GM12873 (cell line): ENCODE measurements around the gene SUPT5H.

Experiments
- CTCF ChIP-seq: IDR thresholded peaks from 2 replicates; pipeline ENCODE4 v1.5.1; 2012; ENCODE audit warnings: low read depth, mild to moderate bottlenecking, moderate library complexity, low read length, control low read depth; ENCODE audit not compliant: insufficient read depth; ENCODE audit errors: missing control alignments

The SUPT5H gene

GRCh38 chr19:39415111-39416046 lies 30.0 kb upstream of the SUPT5H start:
- TF ChIP-seq CTCF: no peak

DNA sequence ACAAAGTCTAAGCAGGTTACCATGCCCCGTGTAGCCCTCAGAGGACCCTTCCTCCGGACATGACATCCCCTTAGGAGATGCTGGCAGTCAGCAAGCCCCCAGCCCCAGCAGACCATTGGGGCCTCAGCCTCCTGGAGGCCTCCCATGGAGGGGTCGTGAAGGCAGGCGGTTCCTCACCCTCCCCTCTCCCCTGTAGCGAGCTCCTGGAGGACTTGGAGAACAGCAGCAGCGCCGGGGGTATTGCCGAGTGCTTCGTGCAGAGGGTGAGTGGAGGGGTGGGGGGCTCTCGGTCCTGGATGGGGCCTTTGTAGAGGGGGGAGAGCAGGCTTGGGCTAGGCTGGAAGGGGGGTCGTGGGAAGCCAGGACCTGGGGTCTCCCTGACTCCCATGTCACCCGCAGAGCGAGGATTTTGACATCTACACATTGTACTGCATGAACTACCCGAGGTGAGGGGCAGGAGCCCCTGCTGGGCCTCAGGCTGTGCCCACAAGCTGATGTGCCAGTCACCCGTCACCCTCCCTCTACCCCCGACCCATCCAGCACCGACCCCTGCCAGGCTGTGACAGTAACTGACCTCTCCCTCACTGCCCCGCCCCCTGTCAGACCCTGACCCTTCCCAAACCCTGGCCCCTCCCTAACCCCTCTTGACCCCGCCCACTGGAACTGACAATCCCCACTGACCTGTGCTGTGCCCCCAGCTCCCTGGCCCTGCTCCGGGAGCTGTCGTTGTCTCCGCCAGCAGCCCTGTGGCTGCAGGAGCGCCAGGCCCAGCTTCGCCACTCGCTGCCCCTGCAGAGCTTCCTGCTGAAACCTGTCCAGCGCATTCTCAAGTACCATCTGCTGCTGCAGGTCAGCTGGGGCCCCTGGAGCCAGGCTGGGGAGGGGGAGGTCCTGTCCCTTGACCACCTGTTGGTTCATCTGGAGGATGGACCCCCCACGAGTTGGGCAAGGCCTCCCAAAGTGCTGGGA lies 28.9 kb upstream of the SUPT5H start:
- no peak for TF ChIP-seq CTCF

DNA sequence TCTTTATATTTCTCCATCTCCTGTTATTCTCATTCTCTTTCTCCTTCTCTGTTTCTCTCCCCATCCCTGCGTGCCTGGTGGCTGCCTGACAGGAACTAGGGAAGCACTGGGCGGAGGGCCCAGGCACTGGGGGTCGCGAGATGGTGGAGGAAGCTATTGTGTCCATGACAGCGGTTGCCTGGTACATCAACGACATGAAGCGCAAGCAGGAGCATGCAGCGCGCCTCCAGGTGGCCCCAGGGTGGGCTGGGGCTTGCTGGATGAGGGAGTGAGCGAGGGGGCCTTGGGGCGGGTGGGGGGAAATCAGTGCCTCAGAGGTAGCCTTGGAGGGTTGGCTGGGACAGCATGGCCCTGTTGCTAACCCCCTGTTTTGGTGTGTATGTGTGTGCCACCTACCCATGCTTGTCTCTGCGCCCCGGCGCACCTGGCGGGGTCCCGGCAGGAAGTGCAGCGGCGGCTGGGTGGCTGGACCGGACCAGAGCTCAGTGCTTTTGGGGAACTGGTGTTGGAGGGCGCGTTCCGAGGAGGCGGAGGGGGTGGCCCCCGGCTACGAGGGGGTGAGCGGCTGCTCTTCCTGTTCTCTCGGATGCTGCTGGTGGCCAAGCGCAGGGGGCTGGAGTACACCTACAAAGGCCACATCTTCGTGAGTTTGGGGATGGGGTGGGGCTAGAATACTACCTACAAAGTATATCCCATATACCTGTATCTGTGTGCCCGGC lies 27.8 kb upstream of the SUPT5H start:
- TF ChIP-seq CTCF: no peak

GRCh38 chr19:39419003-39419402 lies 26.4 kb upstream of the SUPT5H start:
- TF ChIP-seq CTCF: no peak

- no peak for TF ChIP-seq CTCF
Observed at GRCh38 chr19:39420769-39421168, 24.6 kb upstream of the SUPT5H start.

GRCh38 chr19:39422020-39422419 lies 23.4 kb upstream of the SUPT5H start:
- TF ChIP-seq CTCF: no peak
